ENCODE data around the gene CIC. TPM values are rescaled to one million over a fixed set of nuclear protein-coding genes. Genes with fewer than 3 reads are reported as not detected.

The CIC gene
- total and polyA plus RNA-seq, 2 of the 13 experiments (the other 11 are each of a cell fraction or from before 2014, with no cell fraction given): 5.9 to 8.0 TPM

DNA sequence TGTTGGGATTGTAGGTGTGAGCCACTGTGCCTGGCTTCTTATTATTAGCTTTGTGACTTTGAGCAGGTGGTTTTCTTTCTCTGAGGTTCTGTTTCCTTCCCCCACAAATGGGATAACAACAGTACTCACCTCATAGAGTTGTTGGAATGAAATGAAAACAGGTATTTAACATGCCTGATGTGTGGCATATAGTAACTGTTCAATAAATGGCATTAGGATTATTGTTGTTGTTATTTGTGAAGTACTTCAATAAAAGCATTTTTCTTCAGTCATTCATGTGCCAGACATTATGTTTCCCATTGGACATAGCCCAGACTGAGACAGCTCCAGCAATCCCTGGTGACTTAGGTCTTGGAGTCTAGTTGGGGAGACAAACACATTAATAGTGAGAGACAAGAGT, 57.9 kb downstream of the CIC start (continued):
- TF ChIP-seq, protein P1, sequence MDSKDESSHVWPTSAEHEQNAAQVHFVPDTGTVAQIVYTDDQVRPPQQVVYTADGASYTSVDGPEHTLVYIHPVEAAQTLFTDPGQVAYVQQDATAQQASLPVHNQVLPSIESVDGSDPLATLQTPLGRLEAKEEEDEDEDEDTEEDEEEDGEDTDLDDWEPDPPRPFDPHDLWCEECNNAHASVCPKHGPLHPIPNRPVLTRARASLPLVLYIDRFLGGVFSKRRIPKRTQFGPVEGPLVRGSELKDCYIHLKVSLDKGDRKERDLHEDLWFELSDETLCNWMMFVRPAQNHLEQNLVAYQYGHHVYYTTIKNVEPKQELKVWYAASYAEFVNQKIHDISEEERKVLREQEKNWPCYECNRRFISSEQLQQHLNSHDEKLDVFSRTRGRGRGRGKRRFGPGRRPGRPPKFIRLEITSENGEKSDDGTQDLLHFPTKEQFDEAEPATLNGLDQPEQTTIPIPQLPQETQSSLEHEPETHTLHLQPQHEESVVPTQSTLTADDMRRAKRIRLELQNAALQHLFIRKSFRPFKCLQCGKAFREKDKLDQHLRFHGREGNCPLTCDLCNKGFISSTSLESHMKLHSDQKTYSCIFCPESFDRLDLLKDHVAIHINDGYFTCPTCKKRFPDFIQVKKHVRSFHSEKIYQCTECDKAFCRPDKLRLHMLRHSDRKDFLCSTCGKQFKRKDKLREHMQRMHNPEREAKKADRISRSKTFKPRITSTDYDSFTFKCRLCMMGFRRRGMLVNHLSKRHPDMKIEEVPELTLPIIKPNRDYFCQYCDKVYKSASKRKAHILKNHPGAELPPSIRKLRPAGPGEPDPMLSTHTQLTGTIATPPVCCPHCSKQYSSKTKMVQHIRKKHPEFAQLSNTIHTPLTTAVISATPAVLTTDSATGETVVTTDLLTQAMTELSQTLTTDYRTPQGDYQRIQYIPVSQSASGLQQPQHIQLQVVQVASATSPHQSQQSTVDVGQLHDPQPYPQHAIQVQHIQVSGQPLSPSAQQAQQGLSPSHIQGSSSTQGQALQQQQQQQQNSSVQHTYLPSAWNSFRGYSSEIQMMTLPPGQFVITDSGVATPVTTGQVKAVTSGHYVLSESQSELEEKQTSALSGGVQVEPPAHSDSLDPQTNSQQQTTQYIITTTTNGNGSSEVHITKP (CRISPR knock-in tag; IDR thresholded peaks at IDR 0.05; ENCODE audit: low read depth): no peak
- TF ChIP-seq, protein P2, sequence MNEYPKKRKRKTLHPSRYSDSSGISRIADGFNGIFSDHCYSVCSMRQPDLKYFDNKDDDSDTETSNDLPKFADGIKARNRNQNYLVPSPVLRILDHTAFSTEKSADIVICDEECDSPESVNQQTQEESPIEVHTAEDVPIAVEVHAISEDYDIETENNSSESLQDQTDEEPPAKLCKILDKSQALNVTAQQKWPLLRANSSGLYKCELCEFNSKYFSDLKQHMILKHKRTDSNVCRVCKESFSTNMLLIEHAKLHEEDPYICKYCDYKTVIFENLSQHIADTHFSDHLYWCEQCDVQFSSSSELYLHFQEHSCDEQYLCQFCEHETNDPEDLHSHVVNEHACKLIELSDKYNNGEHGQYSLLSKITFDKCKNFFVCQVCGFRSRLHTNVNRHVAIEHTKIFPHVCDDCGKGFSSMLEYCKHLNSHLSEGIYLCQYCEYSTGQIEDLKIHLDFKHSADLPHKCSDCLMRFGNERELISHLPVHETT (CRISPR knock-in tag; conservative IDR thresholded peaks at IDR 0.05): no peak

DNA sequence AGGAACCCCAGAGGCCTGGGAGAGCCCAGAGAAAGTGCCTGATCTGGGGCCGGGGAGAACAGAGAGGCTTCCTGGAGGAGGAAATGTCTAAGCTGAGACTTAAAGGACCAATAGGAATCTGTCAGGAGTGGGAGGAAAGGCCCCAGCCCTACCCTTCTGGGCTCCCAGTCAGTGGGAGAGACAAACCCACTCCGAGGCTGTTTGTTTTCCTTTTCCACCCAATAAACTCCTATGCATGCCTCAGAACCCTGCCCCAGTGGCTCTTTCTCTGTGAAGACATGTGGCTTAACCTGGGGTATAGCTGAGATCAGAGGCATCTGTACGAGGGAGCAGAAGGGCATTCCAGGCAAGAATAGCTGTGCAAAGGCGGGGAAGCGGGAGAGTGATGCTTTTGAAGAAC, 58.3 kb downstream of the CIC start:
- H3K79me2 ChIP-seq (ENCODE audit: insufficient read depth, low read length): peaks cover 21% of the 10 kb centered on the region
- intact Hi-C loops (cut with micrococcal nuclease; ENCODE audit: unreplicated experiment) (no loop called here), in situ Hi-C loops (cut with HindIII; ENCODE audit: extremely low pct_ligation_motif_present, low pct_unique_long_range_greater_than_20kb) (no loop called here)
- no peak overlapping the region for H3K27ac ChIP-seq (ENCODE audit: extremely low read length, insufficient read depth, low read length)
- no peak for FAIRE-seq
- no peak overlapping the region for H2AFZ ChIP-seq (ENCODE audit: low read length)
- DNase-seq (ENCODE audit: low spot score): no peak
- no peaks in the 10 kb centered on the region for H3K36me3 ChIP-seq (replicated peaks in 1 of 2; ENCODE audit: control insufficient read depth in 1 of 2, insufficient read depth in 2 of 2, low read length in 2 of 2)
- H3K4me1 ChIP-seq (ENCODE audit: insufficient read depth, low read length): peaks cover 24% of the 10 kb centered on the region
- WGBS (ENCODE audit: low lambda C conversion rate): 69% methylated on average over 5 of the region's 5 CpGs
- H3K4me3 ChIP-seq (replicated peaks in 1 of 3; ENCODE audit: insufficient read depth in 1 of 3, low read depth in 2 of 3, low read length in 3 of 3): peak overlapping the region in 1 of 3 experiments; percentile 16; a peak in 1 of 6 replicates
- H4K20me1 ChIP-seq (ENCODE audit: insufficient read depth, low read length): no peaks in the 10 kb centered on the region
- BruUV-seq (replicated peaks): no TSS peak
- CTCF ChIA-PET (ENCODE audit: low intra/inter-chr PET ratio, low total read pairs): no interaction called here
- POLR2A ChIA-PET: no interaction called here
- H3K4me2 ChIP-seq (ENCODE audit: low read depth, low read length): peak overlapping the region; percentile 98
- no peaks in the 10 kb centered on the region for H3K9me3 ChIP-seq (ENCODE audit: low read length)
- no peak for TF ChIP-seq ZNF160 (CRISPR knock-in tag; IDR thresholded peaks at IDR 0.05)
- no peak for TF ChIP-seq NCOA2 (CRISPR knock-in tag; IDR thresholded peaks at IDR 0.05)
- TF ChIP-seq, protein P3, sequence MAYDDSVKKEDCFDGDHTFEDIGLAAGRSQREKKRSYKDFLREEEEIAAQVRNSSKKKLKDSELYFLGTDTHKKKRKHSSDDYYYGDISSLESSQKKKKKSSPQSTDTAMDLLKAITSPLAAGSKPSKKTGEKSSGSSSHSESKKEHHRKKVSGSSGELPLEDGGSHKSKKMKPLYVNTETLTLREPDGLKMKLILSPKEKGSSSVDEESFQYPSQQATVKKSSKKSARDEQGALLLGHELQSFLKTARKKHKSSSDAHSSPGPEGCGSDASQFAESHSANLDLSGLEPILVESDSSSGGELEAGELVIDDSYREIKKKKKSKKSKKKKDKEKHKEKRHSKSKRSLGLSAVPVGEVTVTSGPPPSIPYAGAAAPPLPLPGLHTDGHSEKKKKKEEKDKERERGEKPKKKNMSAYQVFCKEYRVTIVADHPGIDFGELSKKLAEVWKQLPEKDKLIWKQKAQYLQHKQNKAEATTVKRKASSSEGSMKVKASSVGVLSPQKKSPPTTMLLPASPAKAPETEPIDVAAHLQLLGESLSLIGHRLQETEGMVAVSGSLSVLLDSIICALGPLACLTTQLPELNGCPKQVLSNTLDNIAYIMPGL (CRISPR knock-in tag; IDR thresholded peaks at IDR 0.05; ENCODE audit: borderline replicate concordance in 1 of 2, low read depth in 1 of 2): no peak
- no peak for TF ChIP-seq RFX1 (IDR thresholded peaks at IDR 0.05)
- TF ChIP-seq, protein P4, sequence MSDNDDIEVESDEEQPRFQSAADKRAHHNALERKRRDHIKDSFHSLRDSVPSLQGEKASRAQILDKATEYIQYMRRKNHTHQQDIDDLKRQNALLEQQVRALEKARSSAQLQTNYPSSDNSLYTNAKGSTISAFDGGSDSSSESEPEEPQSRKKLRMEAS (IDR thresholded peaks at IDR 0.05): no peak
- TF ChIP-seq TSC22D2 (CRISPR knock-in tag; IDR thresholded peaks at IDR 0.05; ENCODE audit: borderline replicate concordance): no peak
- TF ChIP-seq PHB2 (IDR thresholded peaks at IDR 0.05; ENCODE audit: partially characterized antibody): no peak
- TF ChIP-seq, protein P5, sequence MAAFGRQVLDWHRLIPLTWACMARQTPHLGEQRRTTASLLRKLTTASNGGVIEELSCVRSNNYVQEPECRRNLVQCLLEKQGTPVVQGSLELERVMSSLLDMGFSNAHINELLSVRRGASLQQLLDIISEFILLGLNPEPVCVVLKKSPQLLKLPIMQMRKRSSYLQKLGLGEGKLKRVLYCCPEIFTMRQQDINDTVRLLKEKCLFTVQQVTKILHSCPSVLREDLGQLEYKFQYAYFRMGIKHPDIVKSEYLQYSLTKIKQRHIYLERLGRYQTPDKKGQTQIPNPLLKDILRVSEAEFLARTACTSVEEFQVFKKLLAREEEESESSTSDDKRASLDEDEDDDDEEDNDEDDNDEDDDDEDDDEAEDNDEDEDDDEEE (CRISPR knock-in tag; IDR thresholded peaks at IDR 0.05): no peak
- no peak for TF ChIP-seq ZNF672 (CRISPR knock-in tag; IDR thresholded peaks at IDR 0.05)
- TF ChIP-seq TAF15 (IDR thresholded peaks at IDR 0.05; ENCODE audit: low read depth, low read length, poor library complexity, severe bottlenecking): no peak
- peak overlapping the region; percentile 81; the same call in 1 of the 2 replicates for H3K9ac ChIP-seq (ENCODE audit: insufficient read depth, low read depth, low read length)
- no peaks in the 10 kb centered on the region; a peak in 1 of 5 replicates for H3K27me3 ChIP-seq (ENCODE audit: control insufficient read depth in 1 of 2, insufficient read depth in 2 of 2, low read length in 2 of 2)
- no peak for ATAC-seq
